ENCODE measurements around the gene MPC2.

- TF ChIP-seq POLR2A (IDR thresholded peaks at IDR 0.05), result no peak
- TF ChIP-seq CTCF (IDR thresholded peaks at IDR 0.05), result no peak
Observed at GRCh38 chr1:167890400-167890799, 46.5 kb downstream of the MPC2 start.
